HepG2 (cell line): ENCODE measurements around the gene RPS5.

Experiments used
- CREB1 ChIP-seq, 2 experiments: fragments of 450-650 bp in 1 of 2; IDR thresholded peaks; 2 replicates each; pipeline ENCODE4 v1.6.1; 2016 to 2017; ENCODE audit warnings: control low read depth in 1 of 2, mild to moderate bottlenecking in 1 of 2, missing compliant biosample characterization in 1 of 2, missing genetic modification characterization in 1 of 2
- EP300 ChIP-seq, 3 experiments: sonication (generic) in 1 of 3; formaldehyde crosslinking in 1 of 3; IDR thresholded peaks; 2 replicates each; pipeline versions ENCODE4 v1.5.1 to v1.6.1; 2011 to 2020; ENCODE audit warnings: low read depth in 2 of 3, low read length in 2 of 3, borderline replicate concordance in 1 of 3, improper control_type of control experiment in 1 of 3, mild to moderate bottlenecking in 1 of 3, missing genetic modification reagents in 1 of 3, moderate library complexity in 1 of 3
- ESRRA ChIP-seq: sonication (generic); formaldehyde crosslinking; IDR thresholded peaks from 2 replicates; pipeline ENCODE4 v1.5.1; 2020; ENCODE audit warnings: mild to moderate bottlenecking, low read depth, missing genetic modification reagents
- NFE2L1 ChIP-seq: sonication (generic); formaldehyde crosslinking; IDR thresholded peaks from 2 replicates; pipeline ENCODE4 v1.4.0; 2020; ENCODE audit warnings: missing genetic modification reagents, mild to moderate bottlenecking, borderline replicate concordance
- POLR2AphosphoS5 ChIP-seq: IDR thresholded peaks from 2 replicates; pipeline ENCODE4 v1.6.1; 2012; ENCODE audit warnings: low read depth, low read length
- RXRA ChIP-seq: sonication (generic); formaldehyde crosslinking; IDR thresholded peaks from 2 replicates; pipeline ENCODE4 v1.5.1; 2020; ENCODE audit warnings: missing genetic modification reagents
- ZBTB21 ChIP-seq: sonication (generic); formaldehyde crosslinking; IDR thresholded peaks from 2 replicates; pipeline ENCODE4 v1.4.0; 2020; ENCODE audit warnings: missing genetic modification reagents
- ZNF331 ChIP-seq: sonication (generic); formaldehyde crosslinking; IDR thresholded peaks from 2 replicates; pipeline ENCODE4 v1.4.0; 2020; ENCODE audit warnings: missing genetic modification reagents
- ZNF512 ChIP-seq: sonication (generic); formaldehyde crosslinking; IDR thresholded peaks from 2 replicates; pipeline ENCODE4 v1.4.0; 2020; ENCODE audit warnings: mild to moderate bottlenecking, missing genetic modification reagents
- ZNF577 ChIP-seq: sonication (generic); formaldehyde crosslinking; IDR thresholded peaks from 2 replicates; pipeline ENCODE4 v1.4.0; 2020; ENCODE audit warnings: mild to moderate bottlenecking, low read depth, missing genetic modification reagents, borderline replicate concordance
- TF ChIP-seq, protein P1 (sequence below), 2 experiments: fragments of 450-650 bp in 1 of 2; sonication (generic) in 1 of 2; formaldehyde crosslinking in 1 of 2; IDR thresholded peaks; 2 replicates each; pipeline versions ENCODE4 v1.6.1 to v1.8.0; 2016 to 2022; ENCODE audit warnings: antibody characterized with exemption in 1 of 2, mild to moderate bottlenecking in 1 of 2, missing genetic modification reagents in 1 of 2
- TF ChIP-seq, protein P2 (sequence below): sonication (generic); formaldehyde crosslinking; IDR thresholded peaks from 2 replicates; pipeline ENCODE4 v1.5.0; 2020; ENCODE audit warnings: mild to moderate bottlenecking, missing genetic modification reagents, moderate library complexity

DNA sequence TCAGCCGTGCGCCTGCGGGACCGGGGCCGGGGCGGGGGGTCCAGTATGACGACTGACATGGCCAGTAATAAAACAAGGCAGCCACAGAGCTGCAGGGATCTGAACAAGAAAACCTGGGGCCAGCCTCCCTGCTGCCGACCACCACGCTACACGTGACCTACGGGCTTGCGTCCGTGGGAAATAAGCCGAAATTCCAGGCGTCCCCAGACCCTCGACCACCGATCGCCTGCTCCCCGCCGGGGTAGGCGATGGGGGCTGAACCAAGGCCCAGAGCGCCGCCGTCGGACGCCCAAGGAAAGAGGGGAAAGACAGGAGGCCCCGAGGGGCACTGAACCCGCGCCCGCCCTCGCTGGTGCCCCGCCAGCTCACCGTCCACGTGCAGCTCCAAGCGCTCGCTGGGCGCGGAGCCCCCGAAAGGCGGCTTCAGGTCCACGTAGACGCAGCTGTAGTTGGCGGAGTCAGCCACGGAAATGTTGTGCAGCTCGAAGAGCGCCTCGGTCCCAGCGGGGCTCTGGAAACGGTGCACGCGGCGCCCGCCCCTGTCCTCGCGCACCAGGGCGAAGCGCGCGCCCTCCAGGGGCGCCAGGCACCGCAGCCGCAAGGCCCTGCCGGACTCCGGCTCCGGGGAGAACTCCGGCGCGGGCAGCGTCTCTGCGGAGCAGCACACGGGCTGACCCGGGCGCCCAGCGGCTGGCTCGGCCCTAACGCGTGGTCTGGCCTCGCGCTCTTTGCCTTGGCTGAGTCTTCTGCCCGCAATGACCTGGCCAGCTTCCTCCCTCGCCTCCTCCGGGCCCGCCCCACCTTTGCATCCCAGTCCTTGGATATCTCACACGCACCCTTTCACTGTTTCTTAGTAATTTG lies 36.8 kb upstream of the RPS5 start:
- TF ChIP-seq ZNF512 (CRISPR knock-in tag) (no peak), CREB1 (IDR thresholded peaks at IDR 0.05) (no peak), CREB1 (CRISPR knock-in tag; IDR thresholded peaks at IDR 0.05) (no peak), ZNF331 (CRISPR knock-in tag) (no peak), RXRA (CRISPR knock-in tag) (no peak), EP300 (IDR thresholded peaks at IDR 0.05; ENCODE audit: low read depth in 2 of 2, low read length in 2 of 2) (no peak), EP300 (CRISPR knock-in tag; IDR thresholded peaks at IDR 0.05; ENCODE audit: borderline replicate concordance) (no peak), ESRRA (CRISPR knock-in tag) (no peak), ZNF577 (CRISPR knock-in tag) (no peak), NFE2L1 (CRISPR knock-in tag) (no peak), ZBTB21 (CRISPR knock-in tag) (no peak), POLR2AphosphoS5 (no peak)
- TF ChIP-seq, protein P1, sequence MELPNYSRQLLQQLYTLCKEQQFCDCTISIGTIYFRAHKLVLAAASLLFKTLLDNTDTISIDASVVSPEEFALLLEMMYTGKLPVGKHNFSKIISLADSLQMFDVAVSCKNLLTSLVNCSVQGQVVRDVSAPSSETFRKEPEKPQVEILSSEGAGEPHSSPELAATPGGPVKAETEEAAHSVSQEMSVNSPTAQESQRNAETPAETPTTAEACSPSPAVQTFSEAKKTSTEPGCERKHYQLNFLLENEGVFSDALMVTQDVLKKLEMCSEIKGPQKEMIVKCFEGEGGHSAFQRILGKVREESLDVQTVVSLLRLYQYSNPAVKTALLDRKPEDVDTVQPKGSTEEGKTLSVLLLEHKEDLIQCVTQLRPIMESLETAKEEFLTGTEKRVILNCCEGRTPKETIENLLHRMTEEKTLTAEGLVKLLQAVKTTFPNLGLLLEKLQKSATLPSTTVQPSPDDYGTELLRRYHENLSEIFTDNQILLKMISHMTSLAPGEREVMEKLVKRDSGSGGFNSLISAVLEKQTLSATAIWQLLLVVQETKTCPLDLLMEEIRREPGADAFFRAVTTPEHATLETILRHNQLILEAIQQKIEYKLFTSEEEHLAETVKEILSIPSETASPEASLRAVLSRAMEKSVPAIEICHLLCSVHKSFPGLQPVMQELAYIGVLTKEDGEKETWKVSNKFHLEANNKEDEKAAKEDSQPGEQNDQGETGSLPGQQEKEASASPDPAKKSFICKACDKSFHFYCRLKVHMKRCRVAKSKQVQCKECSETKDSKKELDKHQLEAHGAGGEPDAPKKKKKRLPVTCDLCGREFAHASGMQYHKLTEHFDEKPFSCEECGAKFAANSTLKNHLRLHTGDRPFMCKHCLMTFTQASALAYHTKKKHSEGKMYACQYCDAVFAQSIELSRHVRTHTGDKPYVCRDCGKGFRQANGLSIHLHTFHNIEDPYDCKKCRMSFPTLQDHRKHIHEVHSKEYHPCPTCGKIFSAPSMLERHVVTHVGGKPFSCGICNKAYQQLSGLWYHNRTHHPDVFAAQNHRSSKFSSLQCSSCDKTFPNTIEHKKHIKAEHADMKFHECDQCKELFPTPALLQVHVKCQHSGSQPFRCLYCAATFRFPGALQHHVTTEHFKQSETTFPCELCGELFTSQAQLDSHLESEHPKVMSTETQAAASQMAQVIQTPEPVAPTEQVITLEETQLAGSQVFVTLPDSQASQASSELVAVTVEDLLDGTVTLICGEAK (IDR thresholded peaks at IDR 0.05) = no peak
- TF ChIP-seq, protein P1 (CRISPR knock-in tag; IDR thresholded peaks at IDR 0.05) = no peak
- TF ChIP-seq, protein P2, sequence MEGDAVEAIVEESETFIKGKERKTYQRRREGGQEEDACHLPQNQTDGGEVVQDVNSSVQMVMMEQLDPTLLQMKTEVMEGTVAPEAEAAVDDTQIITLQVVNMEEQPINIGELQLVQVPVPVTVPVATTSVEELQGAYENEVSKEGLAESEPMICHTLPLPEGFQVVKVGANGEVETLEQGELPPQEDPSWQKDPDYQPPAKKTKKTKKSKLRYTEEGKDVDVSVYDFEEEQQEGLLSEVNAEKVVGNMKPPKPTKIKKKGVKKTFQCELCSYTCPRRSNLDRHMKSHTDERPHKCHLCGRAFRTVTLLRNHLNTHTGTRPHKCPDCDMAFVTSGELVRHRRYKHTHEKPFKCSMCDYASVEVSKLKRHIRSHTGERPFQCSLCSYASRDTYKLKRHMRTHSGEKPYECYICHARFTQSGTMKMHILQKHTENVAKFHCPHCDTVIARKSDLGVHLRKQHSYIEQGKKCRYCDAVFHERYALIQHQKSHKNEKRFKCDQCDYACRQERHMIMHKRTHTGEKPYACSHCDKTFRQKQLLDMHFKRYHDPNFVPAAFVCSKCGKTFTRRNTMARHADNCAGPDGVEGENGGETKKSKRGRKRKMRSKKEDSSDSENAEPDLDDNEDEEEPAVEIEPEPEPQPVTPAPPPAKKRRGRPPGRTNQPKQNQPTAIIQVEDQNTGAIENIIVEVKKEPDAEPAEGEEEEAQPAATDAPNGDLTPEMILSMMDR (CRISPR knock-in tag) = no peak
